GM12801 (cell line): ENCODE measurements around the gene SCAANT1.

Source experiments
- TF ChIP-seq, protein P1 (sequence below): IDR thresholded peaks from one replicate; pipeline ENCODE4 v1.5.1; 2011; ENCODE audit warnings: control low read depth; ENCODE audit not compliant: insufficient read length; ENCODE audit errors: extremely low read depth

Gene SCAANT1

DNA sequence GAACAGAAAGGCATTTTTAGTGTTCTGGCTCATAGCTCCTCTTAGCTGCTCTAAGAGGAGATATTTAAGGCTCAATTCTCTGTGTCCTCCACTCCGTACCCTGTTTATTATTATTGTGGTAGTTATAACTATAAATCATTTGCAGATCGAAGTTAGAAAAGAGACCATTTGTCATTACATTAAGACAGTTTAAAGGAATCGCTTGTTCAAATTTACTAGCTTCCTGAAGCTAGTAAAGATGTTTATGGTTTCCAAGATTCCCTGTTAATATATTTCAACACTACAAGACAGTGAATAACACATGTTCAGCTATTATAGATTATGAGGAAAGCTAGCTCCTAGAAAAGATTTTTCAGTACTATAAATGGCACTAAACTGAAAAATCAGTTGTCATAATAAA is 35.9 kb downstream of the SCAANT1 start:
- TF ChIP-seq, protein P1, sequence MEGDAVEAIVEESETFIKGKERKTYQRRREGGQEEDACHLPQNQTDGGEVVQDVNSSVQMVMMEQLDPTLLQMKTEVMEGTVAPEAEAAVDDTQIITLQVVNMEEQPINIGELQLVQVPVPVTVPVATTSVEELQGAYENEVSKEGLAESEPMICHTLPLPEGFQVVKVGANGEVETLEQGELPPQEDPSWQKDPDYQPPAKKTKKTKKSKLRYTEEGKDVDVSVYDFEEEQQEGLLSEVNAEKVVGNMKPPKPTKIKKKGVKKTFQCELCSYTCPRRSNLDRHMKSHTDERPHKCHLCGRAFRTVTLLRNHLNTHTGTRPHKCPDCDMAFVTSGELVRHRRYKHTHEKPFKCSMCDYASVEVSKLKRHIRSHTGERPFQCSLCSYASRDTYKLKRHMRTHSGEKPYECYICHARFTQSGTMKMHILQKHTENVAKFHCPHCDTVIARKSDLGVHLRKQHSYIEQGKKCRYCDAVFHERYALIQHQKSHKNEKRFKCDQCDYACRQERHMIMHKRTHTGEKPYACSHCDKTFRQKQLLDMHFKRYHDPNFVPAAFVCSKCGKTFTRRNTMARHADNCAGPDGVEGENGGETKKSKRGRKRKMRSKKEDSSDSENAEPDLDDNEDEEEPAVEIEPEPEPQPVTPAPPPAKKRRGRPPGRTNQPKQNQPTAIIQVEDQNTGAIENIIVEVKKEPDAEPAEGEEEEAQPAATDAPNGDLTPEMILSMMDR: no peak

DNA sequence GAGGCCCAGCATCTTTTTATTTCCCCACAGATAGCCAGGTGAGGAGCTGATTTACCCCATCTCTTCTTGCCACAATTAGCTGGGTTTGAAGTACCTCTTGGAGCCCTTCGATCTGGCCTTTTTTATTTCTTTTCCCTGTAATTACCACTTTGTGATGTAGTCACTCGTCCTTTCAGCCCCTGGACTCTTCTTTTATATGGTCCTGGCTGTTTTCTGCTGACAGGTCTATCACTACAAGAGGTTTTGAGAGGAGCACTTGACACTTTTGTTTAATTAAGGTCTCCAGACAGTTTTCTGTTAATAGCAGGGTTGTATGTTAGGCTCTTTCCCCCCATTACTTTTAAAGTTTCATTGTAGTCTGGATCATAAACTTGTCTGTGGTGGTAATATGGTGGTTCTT is 36.7 kb downstream of the SCAANT1 start:
- TF ChIP-seq, protein P1: no peak

DNA sequence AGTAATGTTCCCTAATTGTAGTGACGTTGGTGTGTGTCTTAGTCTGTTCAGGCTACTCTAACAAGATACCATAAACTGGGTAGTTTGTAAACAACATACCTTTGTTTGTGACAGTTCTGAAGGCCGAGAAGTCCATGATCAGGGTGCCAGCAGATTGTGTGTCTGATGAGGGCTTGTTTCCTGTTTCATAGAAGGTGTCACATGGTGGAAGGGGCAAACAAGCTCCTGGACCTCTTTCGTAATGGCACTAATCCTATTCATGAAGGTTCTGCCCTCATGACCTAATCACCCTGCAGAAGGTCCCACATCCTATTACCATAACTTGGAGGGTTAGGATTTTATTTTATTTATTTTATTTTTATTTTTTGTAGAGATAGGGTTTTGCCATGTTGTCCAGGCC is 37.4 kb downstream of the SCAANT1 start:
- TF ChIP-seq, protein P1: no peak

DNA sequence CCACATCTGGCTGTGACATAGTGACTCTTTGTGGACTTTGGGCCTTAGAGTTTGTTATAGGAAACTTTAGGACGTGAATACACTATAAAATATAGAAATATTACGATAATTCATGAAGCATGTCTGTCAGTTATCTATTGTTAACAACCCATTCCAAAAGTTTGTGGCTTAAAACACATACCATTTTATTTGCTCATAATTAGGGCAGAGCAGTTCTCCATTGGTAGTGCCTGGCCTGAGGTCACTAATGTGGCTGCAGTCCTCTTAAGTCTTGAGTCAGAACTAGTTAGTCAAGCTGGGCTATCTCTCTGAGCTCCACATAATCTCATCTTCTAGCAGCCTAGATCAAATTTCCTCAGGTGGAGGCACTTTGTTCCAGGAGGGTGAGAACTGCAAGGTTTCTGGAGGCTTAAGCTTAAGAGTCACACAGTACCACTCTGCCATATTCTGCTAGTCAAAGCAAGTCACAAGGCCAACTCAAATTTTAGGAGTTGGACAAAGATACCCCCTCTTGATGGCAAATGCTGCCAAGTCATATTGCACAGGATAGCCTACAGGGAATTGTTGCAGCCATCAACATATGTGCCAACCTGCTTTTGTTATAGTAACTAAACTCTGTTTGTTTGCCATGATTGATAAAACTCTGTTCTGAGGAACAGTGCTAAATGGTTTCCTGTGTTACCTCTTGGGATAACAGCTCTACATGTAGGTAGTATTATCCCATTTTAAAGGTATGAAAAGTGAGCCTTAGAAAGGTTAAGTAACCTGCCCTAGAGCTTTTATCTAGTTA is 39.9 kb downstream of the SCAANT1 start:
- TF ChIP-seq, protein P1: no peak

DNA sequence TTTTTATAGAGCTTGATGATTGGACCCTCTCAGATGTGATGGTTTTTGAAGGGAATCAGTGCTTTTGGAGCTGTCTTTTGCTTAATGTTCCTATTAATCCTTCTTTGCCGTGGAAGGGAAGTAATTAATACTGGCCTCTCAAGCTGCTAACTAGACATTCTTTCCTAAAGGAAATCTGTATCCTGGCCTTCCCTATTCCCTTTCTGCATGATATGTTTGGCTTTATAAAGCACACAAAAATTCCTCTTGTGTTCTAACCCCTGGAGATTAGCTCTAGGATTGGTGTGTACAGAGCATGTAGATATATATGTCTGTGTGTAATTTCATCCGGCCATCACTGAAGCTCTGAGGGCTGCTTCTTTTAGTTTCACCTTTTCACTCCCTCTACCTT is 41.6 kb downstream of the SCAANT1 start:
- TF ChIP-seq, protein P1: no peak

DNA sequence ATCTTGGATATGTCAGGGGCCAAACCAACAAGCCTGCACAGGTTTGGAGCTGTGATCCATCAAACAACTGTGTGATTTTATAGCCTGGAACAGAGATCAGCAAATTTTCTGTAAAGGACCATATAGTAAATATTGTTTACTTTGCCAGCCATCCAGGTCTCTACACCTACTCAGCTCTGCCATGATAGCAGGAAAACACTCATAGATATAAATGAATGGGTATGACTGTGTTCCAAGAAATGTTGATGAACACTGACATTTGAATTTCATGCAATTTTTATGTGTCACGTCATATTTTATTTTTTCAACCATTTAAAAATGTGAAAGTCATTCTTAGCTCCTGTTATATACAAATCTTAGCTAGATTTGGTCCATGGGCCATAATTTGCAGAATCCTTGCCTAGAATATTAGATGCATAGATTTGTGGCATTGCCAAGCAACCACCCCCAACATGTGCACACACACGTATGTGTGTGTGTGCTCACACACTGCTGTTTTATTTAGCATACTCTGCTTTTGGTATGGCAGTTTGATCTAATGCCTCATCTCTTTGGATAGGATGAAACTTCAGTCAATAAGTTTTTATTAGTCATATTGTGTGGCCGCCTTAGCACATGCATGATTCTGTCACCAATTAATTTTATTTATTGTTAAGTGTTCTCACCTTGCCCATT is 42.1 kb downstream of the SCAANT1 start:
- TF ChIP-seq, protein P1: no peak

DNA sequence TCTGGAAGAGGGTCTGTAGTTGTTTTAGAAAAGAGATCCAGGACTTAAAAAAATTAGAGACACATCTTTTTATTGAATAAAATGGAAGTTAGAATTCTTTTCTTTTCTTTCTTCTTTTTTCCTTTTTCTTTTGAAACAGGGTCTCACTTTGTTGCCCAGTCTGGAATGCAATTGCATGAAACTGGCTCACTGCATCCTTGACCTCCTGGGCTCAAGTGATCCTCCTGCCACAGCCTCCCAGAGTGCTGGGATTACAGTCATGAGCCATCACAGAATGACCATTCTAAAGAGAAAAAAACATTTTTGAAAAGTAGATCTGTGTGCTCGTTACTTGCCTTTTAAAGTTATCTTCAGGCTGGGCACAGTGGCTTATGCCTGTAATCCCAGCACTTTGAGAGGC is 45.0 kb downstream of the SCAANT1 start:
- TF ChIP-seq, protein P1: no peak
